Neural cell (in vitro differentiated cells): Measurements from ENCODE around the gene RNLS.

Experiments used
- CTCF ChIP-seq: fragments of 450-650 bp; IDR thresholded peaks from 2 replicates; pipeline ENCODE4 v1.5.1; 2014; ENCODE audit warnings: antibody characterized with exemption, mild to moderate bottlenecking, moderate library complexity; ENCODE audit not compliant: poor library complexity, severe bottlenecking
- EP300 ChIP-seq: fragments of 450-650 bp; conservative IDR thresholded peaks from 2 replicates; pipeline ENCODE4 v1.6.1; 2014; ENCODE audit warnings: antibody characterized with exemption, mild to moderate bottlenecking, moderate library complexity; ENCODE audit not compliant: poor library complexity, severe bottlenecking
- EZH2 ChIP-seq: fragments of 200-600, 300-800 bp; shearing (Covaris generic), sonication (generic); IDR thresholded peaks from 2 replicates; pipeline ENCODE4 v1.6.1; 2014; ENCODE audit warnings: antibody characterized with exemption, low read length, borderline replicate concordance, mild to moderate bottlenecking; ENCODE audit not compliant: insufficient read depth, poor library complexity, severe bottlenecking
- MXI1 ChIP-seq: fragments of 450-650 bp; conservative IDR thresholded peaks from 2 replicates; pipeline ENCODE4 v1.6.1; 2014; ENCODE audit warnings: antibody characterized with exemption, mild to moderate bottlenecking; ENCODE audit not compliant: poor library complexity, severe bottlenecking
- POLR2AphosphoS5 ChIP-seq: IDR thresholded peaks from 2 replicates; pipeline ENCODE4 v1.6.1; 2012
- RAD21 ChIP-seq: fragments of 450-650 bp; conservative IDR thresholded peaks from 2 replicates; pipeline ENCODE4 v1.6.1; 2014; ENCODE audit warnings: antibody characterized with exemption, mild to moderate bottlenecking, moderate library complexity
- REST ChIP-seq: IDR thresholded peaks from 2 replicates; pipeline ENCODE4 v1.6.1; 2012; ENCODE audit warnings: borderline replicate concordance
- SMC3 ChIP-seq: fragments of 450-650 bp; conservative IDR thresholded peaks from 2 replicates; pipeline ENCODE4 v1.6.1; 2014; ENCODE audit warnings: antibody characterized with exemption, mild to moderate bottlenecking, moderate library complexity; ENCODE audit not compliant: poor library complexity
- TAF1 ChIP-seq: IDR thresholded peaks from 2 replicates; pipeline ENCODE4 v1.6.1; 2012; ENCODE audit warnings: low read depth

DNA sequence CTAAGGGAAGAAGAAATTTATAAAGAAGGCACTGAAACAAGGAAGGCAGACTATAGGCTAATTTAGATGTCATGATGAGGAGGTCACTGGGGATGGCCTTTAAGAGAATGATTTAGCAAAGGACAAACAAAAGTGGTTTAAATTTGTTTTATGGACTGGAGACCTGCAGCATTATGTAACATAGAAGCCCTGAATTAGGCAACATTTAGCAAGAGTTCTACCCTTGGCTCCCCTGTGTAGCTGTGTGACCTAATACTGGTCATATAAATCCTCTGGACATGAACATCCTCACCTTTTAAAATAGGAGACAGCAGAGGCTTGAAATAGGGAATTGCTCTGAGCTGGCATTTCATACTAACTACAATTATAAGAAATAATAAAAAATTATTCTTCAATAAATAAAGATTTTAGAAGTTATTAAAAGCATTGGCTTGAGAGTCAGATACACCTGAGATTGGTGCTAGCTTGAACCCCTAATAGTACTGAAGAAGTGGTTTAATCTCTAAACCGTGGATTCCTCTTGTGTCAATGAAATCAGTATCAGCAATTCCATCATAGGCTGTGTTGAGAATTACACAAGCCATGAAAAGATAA is 48.9 kb downstream of the RNLS start:
- TF ChIP-seq CTCF (no peak), REST (no peak), RAD21 (no peak), POLR2AphosphoS5 (no peak), MXI1 (no peak), TAF1 (no peak), EZH2 (no peak), SMC3 (no peak), EP300 (no peak)
